IMR-90 (cell line): ENCODE results near the gene HS3ST2. TPM values are rescaled to one million over a fixed set of nuclear protein-coding genes. Genes with fewer than 3 reads are reported as not detected.

Source experiments
- ATAC-seq: fragments of 200-7000 bp; cut with Tn5 transposase; 2 replicates; pipeline ENCODE4 v1.9.1; 2020; ENCODE audit warnings: low read depth, mild to moderate bottlenecking, moderate library complexity
- BruUV-seq: library from RNA; stranded (reverse); fragments of 400-500 nt; replicated peaks from 2 replicates; lab custom pipeline; 2021; lab: Mats Ljungman, UMichigan
- CTCF ChIA-PET: fragments of 300-600 bp; formaldehyde crosslinking; extraction: SDS; loops from one replicate; lab custom pipeline; 2021; ENCODE audit warnings: antibody characterized with exemption; lab: Yijun Ruan, JAX
- POLR2A ChIA-PET: fragments of 300-600 bp; sonication (Branson Sonifier 250); formaldehyde crosslinking; loops from one replicate; lab custom pipeline; 2022; ENCODE audit warnings: antibody characterized with exemption; ENCODE audit not compliant: unreplicated experiment; lab: Charles Lee
- DNase-seq: peaks from one replicate; pipeline ENCODE4 v3.0.0; 2013
- H2AFZ ChIP-seq: replicated peaks from 2 replicates; pipeline ENCODE3; 2013; ENCODE audit warnings: low read length, mild to moderate bottlenecking; ENCODE audit not compliant: poor library complexity
- H2AK5ac ChIP-seq: 2 replicates; pipeline ENCODE4 v1.6.1; 2013; ENCODE audit warnings: low read depth, low read length, inconsistent platforms
- H2AK9ac ChIP-seq: replicated peaks from 2 replicates; pipeline ENCODE3; 2013; ENCODE audit warnings: mild to moderate bottlenecking, low read depth, low read length, moderate library complexity; ENCODE audit not compliant: poor library complexity
- H2BK120ac ChIP-seq: 2 replicates; pipeline ENCODE4 v1.6.1; 2013; ENCODE audit warnings: low read depth, low read length, inconsistent platforms
- H2BK15ac ChIP-seq: 3 replicates; pipeline ENCODE4 v1.6.1; 2013; ENCODE audit warnings: low read depth, low read length, inconsistent platforms
- H2BK20ac ChIP-seq: 2 replicates; pipeline ENCODE4 v1.6.1; 2013; ENCODE audit warnings: low read depth, mild to moderate bottlenecking, inconsistent platforms, low read length, moderate library complexity
- H2BK5ac ChIP-seq: 2 replicates; pipeline ENCODE4 v1.6.1; 2013; ENCODE audit warnings: mild to moderate bottlenecking, low read depth, low read length, inconsistent platforms; ENCODE audit not compliant: poor library complexity, severe bottlenecking
- H3K14ac ChIP-seq: replicated peaks from 2 replicates; pipeline ENCODE4 v1.6.1; 2013; ENCODE audit warnings: low read depth, low read length, inconsistent platforms
- H3K18ac ChIP-seq: 2 replicates; pipeline ENCODE4 v1.6.1; 2013; ENCODE audit warnings: low read depth, low read length, control low read depth
- H3K23ac ChIP-seq: 2 replicates; pipeline ENCODE4 v1.6.1; 2013; ENCODE audit warnings: low read depth, low read length, inconsistent platforms
- H3K27ac ChIP-seq: 2 replicates; pipeline ENCODE4 v1.5.1; 2013; ENCODE audit warnings: mild to moderate bottlenecking, control low read depth, low read length; ENCODE audit not compliant: insufficient read depth
- H3K27me3 ChIP-seq: 2 replicates; pipeline ENCODE4 v1.6.1; 2013; ENCODE audit warnings: low read length; ENCODE audit not compliant: control insufficient read depth, insufficient read depth
- H3K36me3 ChIP-seq: 2 replicates; pipeline ENCODE4 v1.6.1; 2013; ENCODE audit warnings: low read length, mixed read lengths; ENCODE audit not compliant: control insufficient read depth, insufficient read depth
- H3K4ac ChIP-seq: 2 replicates; pipeline ENCODE4 v1.6.1; 2013; ENCODE audit warnings: low read depth, low read length, inconsistent platforms
- H3K4me1 ChIP-seq: 2 replicates; pipeline ENCODE4 v1.6.1; 2013; ENCODE audit warnings: low read length, mixed read lengths; ENCODE audit not compliant: control insufficient read depth, insufficient read depth
- H3K4me2 ChIP-seq: 2 replicates; pipeline ENCODE4 v1.6.1; 2013; ENCODE audit warnings: low read depth, mild to moderate bottlenecking, control low read depth, low read length, moderate library complexity
- H3K4me3 ChIP-seq: 2 replicates; pipeline ENCODE4 v1.5.1; 2013; ENCODE audit warnings: low read depth, mild to moderate bottlenecking, control low read depth, low read length, moderate library complexity; ENCODE audit not compliant: insufficient read depth
- H3K56ac ChIP-seq: 2 replicates; pipeline ENCODE4 v1.6.1; 2013; ENCODE audit warnings: low read length, inconsistent platforms; ENCODE audit not compliant: insufficient read depth; ENCODE audit errors: extremely low read depth
- H3K79me1 ChIP-seq, 2 experiments: 2 replicates each; pipeline ENCODE4 v1.6.1; 2013; ENCODE audit warnings: low read length in 2 of 2, inconsistent platforms in 1 of 2, low read depth in 1 of 2
- H3K9ac ChIP-seq: 2 replicates; pipeline ENCODE4 v1.6.1; 2013; ENCODE audit warnings: low read depth, low read length, control low read depth
- H3K9me1 ChIP-seq: 2 replicates; pipeline ENCODE4 v1.6.1; 2013; ENCODE audit warnings: low read length, inconsistent platforms; ENCODE audit not compliant: insufficient read depth
- H3K9me3 ChIP-seq: 2 replicates; pipeline ENCODE4 v1.6.1; 2013; ENCODE audit warnings: low read length; ENCODE audit not compliant: control insufficient read depth, insufficient read depth
- H4K20me1 ChIP-seq: 2 replicates; pipeline ENCODE4 v1.6.1; 2013; ENCODE audit warnings: low read length, inconsistent platforms; ENCODE audit not compliant: insufficient read depth
- H4K5ac ChIP-seq: 2 replicates; pipeline ENCODE4 v1.6.1; 2013; ENCODE audit warnings: mild to moderate bottlenecking, low read depth, low read length, control low read depth
- H4K8ac ChIP-seq, 2 experiments: 2 replicates each; pipeline ENCODE4 v1.6.1; 2013; ENCODE audit warnings: low read depth in 2 of 2, low read length in 2 of 2, control low read depth in 1 of 2, inconsistent platforms in 1 of 2
- H4K91ac ChIP-seq: 2 replicates; pipeline ENCODE4 v1.6.1; 2013; ENCODE audit warnings: low read depth, low read length, inconsistent platforms; ENCODE audit not compliant: insufficient read depth
- BHLHE40 ChIP-seq: fragments of 150-350 bp; IDR thresholded peaks from 2 replicates; pipeline ENCODE4 v1.6.1; 2016; ENCODE audit warnings: mild to moderate bottlenecking, low read depth, low read length
- CEBPB ChIP-seq: IDR thresholded peaks from 2 replicates; pipeline ENCODE4 v1.6.1; 2012; ENCODE audit warnings: low read depth, low read length, improper control_type of control experiment
- CHD1 ChIP-seq: IDR thresholded peaks from 2 replicates; pipeline ENCODE4 v1.6.1; 2012; ENCODE audit warnings: low read depth, low read length, improper control_type of control experiment
- FOS ChIP-seq: fragments of 150-350 bp; IDR thresholded peaks from 2 replicates; pipeline ENCODE4 v1.6.1; 2016; ENCODE audit warnings: low read depth, low read length
- MAFK ChIP-seq: IDR thresholded peaks from 2 replicates; pipeline ENCODE4 v1.6.1; 2012; ENCODE audit warnings: low read depth, low read length, improper control_type of control experiment
- MAZ ChIP-seq: IDR thresholded peaks from 2 replicates; pipeline ENCODE4 v1.6.1; 2012; ENCODE audit warnings: low read depth, mild to moderate bottlenecking, low read length, improper control_type of control experiment, moderate library complexity, borderline replicate concordance
- MXI1 ChIP-seq: IDR thresholded peaks from 2 replicates; pipeline ENCODE4 v1.6.1; 2012; ENCODE audit warnings: low read depth, mild to moderate bottlenecking, low read length, moderate library complexity, borderline replicate concordance
- NFE2L2 ChIP-seq: fragments of 150-350 bp; IDR thresholded peaks from 2 replicates; pipeline ENCODE4 v1.6.1; 2016; ENCODE audit warnings: low read depth, mild to moderate bottlenecking, low read length
- POLR2A ChIP-seq: IDR thresholded peaks from 2 replicates; pipeline ENCODE4 v1.6.1; 2012; ENCODE audit warnings: mild to moderate bottlenecking, low read depth, low read length
- RAD21 ChIP-seq: IDR thresholded peaks from 2 replicates; pipeline ENCODE4 v1.6.1; 2012; ENCODE audit warnings: low read length, improper control_type of control experiment
- RCOR1 ChIP-seq: IDR thresholded peaks from 2 replicates; pipeline ENCODE4 v1.6.1; 2012; ENCODE audit warnings: mild to moderate bottlenecking, low read length, improper control_type of control experiment; ENCODE audit not compliant: insufficient replicate concordance
- RFX5 ChIP-seq: IDR thresholded peaks from 2 replicates; pipeline ENCODE4 v1.8.0; 2012; ENCODE audit warnings: low read depth, mild to moderate bottlenecking, low read length, moderate library complexity
- SMC3 ChIP-seq: fragments of 150-350 bp; IDR thresholded peaks from 2 replicates; pipeline ENCODE4 v1.6.1; 2016; ENCODE audit warnings: low read depth, mild to moderate bottlenecking, antibody characterized with exemption, low read length, moderate library complexity
- WGBS, 2 experiments: methylation state at CpG; one replicate each; pipeline versions ENCODE4 v1.1.5 to v1.1.7; 2013; ENCODE audit warnings: missing lambda C conversion rate in 2 of 2; ENCODE audit not compliant: insufficient read length in 1 of 2; ENCODE audit errors: extremely low coverage in 2 of 2; 5-methylcytosine and 5-hydroxymethylcytosine counted together
- dilution Hi-C: fragments of 300-500 bp; cut with HindIII; formaldehyde crosslinking; loops from one replicate; pipeline ENCODE4 v1.14.3; 2018; ENCODE audit warnings: low sequenced_read_pairs; ENCODE audit not compliant: unreplicated experiment
- in situ Hi-C: fragments of 300-500 bp; cut with MboI; formaldehyde crosslinking; loops from 3 replicates; pipeline ENCODE4 v1.14.3; 2019; ENCODE audit warnings: low sequenced_read_pairs, inconsistent platforms, mixed read lengths
- intact Hi-C: fragments of 100-400 bp; cut with micrococcal nuclease; formaldehyde crosslinking; loops from 2 replicates; pipeline ENCODE4 v1.10.0; 2022
- polyA plus RNA-seq, 3 experiments: library from polyadenylated mRNA; depleted of rRNA; stranded (reverse); fragments of >200 nt; gene quantifications; 2 replicates each; pipeline ENCODE4 v1.2.3, GENCODE V29; 2012; ENCODE audit warnings: low replicate concordance in 1 of 3
- total RNA-seq: library from RNA; depleted of rRNA; stranded (reverse); fragments of >200 nt; gene quantifications from 2 replicates; pipeline ENCODE4 v1.2.3, GENCODE V29; 2012
- TF ChIP-seq, protein P1 (sequence below): fragments of 150-350 bp; IDR thresholded peaks from 2 replicates; pipeline ENCODE4 v1.6.1; 2017; ENCODE audit warnings: mild to moderate bottlenecking, antibody characterized with exemption, low read length, low read depth
- TF ChIP-seq, protein P2 (sequence below): fragments of 150-350 bp; IDR thresholded peaks from 2 replicates; pipeline ENCODE4 v1.6.1; 2016; ENCODE audit warnings: low read depth, mild to moderate bottlenecking, low read length, moderate library complexity, borderline replicate concordance
- TF ChIP-seq, protein P3 (sequence below): conservative IDR thresholded peaks from 2 replicates; pipeline ENCODE4 v1.5.1; 2012; ENCODE audit warnings: mild to moderate bottlenecking, low read depth, low read length, improper control_type of control experiment

Gene HS3ST2
- total and polyA plus RNA-seq, 2 of the 4 experiments (the other 2 are of a cell fraction) = not detected

DNA sequence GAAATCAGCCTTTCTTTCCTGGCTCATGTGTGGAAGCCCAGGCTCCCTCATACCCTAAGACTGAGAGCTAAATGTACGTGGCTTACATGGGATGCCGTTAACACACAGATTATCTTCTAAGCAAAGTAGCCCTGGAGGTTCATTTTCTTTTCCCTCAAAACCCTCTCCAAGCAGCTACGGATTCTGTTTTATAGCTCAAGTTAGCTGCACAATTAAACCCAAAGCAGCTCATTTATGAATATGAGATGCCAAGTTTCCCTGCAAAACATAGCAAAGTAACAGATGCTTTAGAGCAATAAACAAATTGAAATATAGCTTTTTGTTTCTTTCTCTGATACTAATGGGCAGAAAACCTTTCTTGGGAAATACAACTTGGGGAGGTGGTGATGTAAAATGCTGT lies 72.0 kb downstream of the HS3ST2 start:
- H2AK9ac ChIP-seq = no peak overlapping the region
- H2BK5ac ChIP-seq = no peak overlapping the region
- no peak for ATAC-seq
- no peak overlapping the region for H3K4me2 ChIP-seq
- no peaks in the 10 kb centered on the region for H4K20me1 ChIP-seq
- in situ Hi-C loops = no loop called here
- H4K91ac ChIP-seq = no peak overlapping the region
- H3K9me3 ChIP-seq = no peaks in the 10 kb centered on the region
- H3K27ac ChIP-seq = no peak overlapping the region
- POLR2A ChIA-PET = no interaction called here
- H3K4me3 ChIP-seq = no peak overlapping the region
- H3K4ac ChIP-seq = no peak overlapping the region
- H2BK15ac ChIP-seq = no peak overlapping the region
- no peaks in the 10 kb centered on the region for H3K79me1 ChIP-seq
- no peak overlapping the region for H2AK5ac ChIP-seq
- no peaks in the 10 kb centered on the region for H3K36me3 ChIP-seq
- no peak overlapping the region for H3K23ac ChIP-seq
- no peak overlapping the region for H3K9ac ChIP-seq
- no TSS peak for BruUV-seq
- TF ChIP-seq MXI1 (no peak), NFE2L2 (no peak), MAFK (no peak), MAZ (no peak), POLR2A (no peak), RFX5 (no peak), CHD1 (no peak), BHLHE40 (no peak), SMC3 (no peak), RAD21 (no peak), CEBPB (no peak), RCOR1 (no peak), FOS (no peak)
- TF ChIP-seq, protein P1, sequence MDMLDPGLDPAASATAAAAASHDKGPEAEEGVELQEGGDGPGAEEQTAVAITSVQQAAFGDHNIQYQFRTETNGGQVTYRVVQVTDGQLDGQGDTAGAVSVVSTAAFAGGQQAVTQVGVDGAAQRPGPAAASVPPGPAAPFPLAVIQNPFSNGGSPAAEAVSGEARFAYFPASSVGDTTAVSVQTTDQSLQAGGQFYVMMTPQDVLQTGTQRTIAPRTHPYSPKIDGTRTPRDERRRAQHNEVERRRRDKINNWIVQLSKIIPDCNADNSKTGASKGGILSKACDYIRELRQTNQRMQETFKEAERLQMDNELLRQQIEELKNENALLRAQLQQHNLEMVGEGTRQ = no peak
- TF ChIP-seq, protein P2, sequence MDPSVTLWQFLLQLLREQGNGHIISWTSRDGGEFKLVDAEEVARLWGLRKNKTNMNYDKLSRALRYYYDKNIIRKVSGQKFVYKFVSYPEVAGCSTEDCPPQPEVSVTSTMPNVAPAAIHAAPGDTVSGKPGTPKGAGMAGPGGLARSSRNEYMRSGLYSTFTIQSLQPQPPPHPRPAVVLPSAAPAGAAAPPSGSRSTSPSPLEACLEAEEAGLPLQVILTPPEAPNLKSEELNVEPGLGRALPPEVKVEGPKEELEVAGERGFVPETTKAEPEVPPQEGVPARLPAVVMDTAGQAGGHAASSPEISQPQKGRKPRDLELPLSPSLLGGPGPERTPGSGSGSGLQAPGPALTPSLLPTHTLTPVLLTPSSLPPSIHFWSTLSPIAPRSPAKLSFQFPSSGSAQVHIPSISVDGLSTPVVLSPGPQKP = no peak
- TF ChIP-seq, protein P3, sequence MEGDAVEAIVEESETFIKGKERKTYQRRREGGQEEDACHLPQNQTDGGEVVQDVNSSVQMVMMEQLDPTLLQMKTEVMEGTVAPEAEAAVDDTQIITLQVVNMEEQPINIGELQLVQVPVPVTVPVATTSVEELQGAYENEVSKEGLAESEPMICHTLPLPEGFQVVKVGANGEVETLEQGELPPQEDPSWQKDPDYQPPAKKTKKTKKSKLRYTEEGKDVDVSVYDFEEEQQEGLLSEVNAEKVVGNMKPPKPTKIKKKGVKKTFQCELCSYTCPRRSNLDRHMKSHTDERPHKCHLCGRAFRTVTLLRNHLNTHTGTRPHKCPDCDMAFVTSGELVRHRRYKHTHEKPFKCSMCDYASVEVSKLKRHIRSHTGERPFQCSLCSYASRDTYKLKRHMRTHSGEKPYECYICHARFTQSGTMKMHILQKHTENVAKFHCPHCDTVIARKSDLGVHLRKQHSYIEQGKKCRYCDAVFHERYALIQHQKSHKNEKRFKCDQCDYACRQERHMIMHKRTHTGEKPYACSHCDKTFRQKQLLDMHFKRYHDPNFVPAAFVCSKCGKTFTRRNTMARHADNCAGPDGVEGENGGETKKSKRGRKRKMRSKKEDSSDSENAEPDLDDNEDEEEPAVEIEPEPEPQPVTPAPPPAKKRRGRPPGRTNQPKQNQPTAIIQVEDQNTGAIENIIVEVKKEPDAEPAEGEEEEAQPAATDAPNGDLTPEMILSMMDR = no peak
- H3K18ac ChIP-seq = no peak overlapping the region
- no peaks in the 10 kb centered on the region for H3K27me3 ChIP-seq
- dilution Hi-C loops = no loop called here
- H2BK20ac ChIP-seq = no peak overlapping the region
- CTCF ChIA-PET = no interaction called here
- no peak overlapping the region for H2AFZ ChIP-seq
- H3K56ac ChIP-seq = no peak overlapping the region
- H4K5ac ChIP-seq = no peak overlapping the region
- no peak overlapping the region for H3K14ac ChIP-seq
- no peak for DNase-seq
- no peak overlapping the region for H2BK120ac ChIP-seq
- no peaks in the 10 kb centered on the region for H3K4me1 ChIP-seq
- no peak overlapping the region for H4K8ac ChIP-seq
- no peaks in the 10 kb centered on the region for H3K9me1 ChIP-seq
- intact Hi-C loops = no loop called here
- no CpG with 5 or more reads among the region's 3 CpGs for WGBS, 2 experiments
